ENCODE data around the gene CLPX.

CLPX gene

GRCh38 chr15:65226221-65226620 is 41.1 kb upstream of the CLPX start:
- H2AFZ ChIP-seq (ENCODE audit: low read depth), result no peak overlapping the region
- H3K79me2 ChIP-seq (ENCODE audit: insufficient read depth, low read depth), result no peaks in the 10 kb centered on the region
- H3K4me2 ChIP-seq, result no peak overlapping the region
- no peak overlapping the region for H3K27ac ChIP-seq
- H3K4me3 ChIP-seq (IDR thresholded peaks at IDR 0.05; ENCODE audit: insufficient read depth, low read depth, low read length), result no peak overlapping the region
- H4K20me1 ChIP-seq (ENCODE audit: insufficient read depth), result no peaks in the 10 kb centered on the region
- TF ChIP-seq CTCF (conservative IDR thresholded peaks at IDR 0.05; ENCODE audit: low read depth, low read length), result no peak
- no peak overlapping the region for H3K9ac ChIP-seq
- no peaks in the 10 kb centered on the region for H3K36me3 ChIP-seq (ENCODE audit: insufficient read depth)
- no peaks in the 10 kb centered on the region for H3K27me3 ChIP-seq (ENCODE audit: insufficient read depth, low read depth)
- H3K4me1 ChIP-seq (ENCODE audit: low read depth, poor library complexity, severe bottlenecking), result no peaks in the 10 kb centered on the region

GRCh38 chr15:65223996-65224395 is 38.9 kb upstream of the CLPX start:
- Histone ChIP-seq H3K9ac (no peak overlapping the region), H3K36me3 (ENCODE audit: insufficient read depth) (no peaks in the 10 kb centered on the region), H3K27ac (no peak overlapping the region), H3K27me3 (ENCODE audit: insufficient read depth, low read depth) (no peaks in the 10 kb centered on the region), H3K4me2 (no peak overlapping the region), H3K4me3 (IDR thresholded peaks at IDR 0.05; ENCODE audit: insufficient read depth, low read depth, low read length) (no peak overlapping the region), H3K4me1 (ENCODE audit: low read depth, poor library complexity, severe bottlenecking) (peaks cover 8% of the 10 kb centered on the region), H4K20me1 (ENCODE audit: insufficient read depth) (no peaks in the 10 kb centered on the region), H2AFZ (ENCODE audit: low read depth) (no peak overlapping the region), H3K79me2 (ENCODE audit: insufficient read depth, low read depth) (no peaks in the 10 kb centered on the region)
- no peak for TF ChIP-seq CTCF (conservative IDR thresholded peaks at IDR 0.05; ENCODE audit: low read depth, low read length)

GRCh38 chr15:65222891-65223290 is 37.7 kb upstream of the CLPX start:
- Histone ChIP-seq H3K9ac (no peak overlapping the region), H3K27me3 (ENCODE audit: insufficient read depth, low read depth) (no peaks in the 10 kb centered on the region), H3K4me3 (IDR thresholded peaks at IDR 0.05; ENCODE audit: insufficient read depth, low read depth, low read length) (no peak overlapping the region), H3K27ac (no peak overlapping the region), H2AFZ (ENCODE audit: low read depth) (no peak overlapping the region), H3K79me2 (ENCODE audit: insufficient read depth, low read depth) (no peaks in the 10 kb centered on the region), H4K20me1 (ENCODE audit: insufficient read depth) (no peaks in the 10 kb centered on the region), H3K4me2 (no peak overlapping the region), H3K36me3 (ENCODE audit: insufficient read depth) (no peaks in the 10 kb centered on the region), H3K4me1 (ENCODE audit: low read depth, poor library complexity, severe bottlenecking) (peaks cover 15% of the 10 kb centered on the region)
- TF ChIP-seq CTCF (conservative IDR thresholded peaks at IDR 0.05; ENCODE audit: low read depth, low read length), result no peak

- Histone ChIP-seq H3K36me3 (ENCODE audit: insufficient read depth) (no peaks in the 10 kb centered on the region), H3K4me2 (no peak overlapping the region), H3K4me1 (ENCODE audit: low read depth, poor library complexity, severe bottlenecking) (peaks cover 15% of the 10 kb centered on the region), H3K4me3 (IDR thresholded peaks at IDR 0.05; ENCODE audit: insufficient read depth, low read depth, low read length) (no peak overlapping the region), H3K79me2 (ENCODE audit: insufficient read depth, low read depth) (no peaks in the 10 kb centered on the region), H3K9ac (no peak overlapping the region), H3K27ac (no peak overlapping the region), H3K27me3 (ENCODE audit: insufficient read depth, low read depth) (no peaks in the 10 kb centered on the region), H2AFZ (ENCODE audit: low read depth) (no peak overlapping the region), H4K20me1 (ENCODE audit: insufficient read depth) (no peaks in the 10 kb centered on the region)
- TF ChIP-seq CTCF (conservative IDR thresholded peaks at IDR 0.05; ENCODE audit: low read depth, low read length), result no peak
Observed at GRCh38 chr15:65221697-65222096, 36.6 kb upstream of the CLPX start.

Data from KMS-11 (cell line).